Nephron progenitor cell (in vitro differentiated cells): Measurements from ENCODE around the gene PFDN1.
"Not testable (repeated sequence)": the region's sequence is repeated elsewhere in the genome, so short reads cannot be mapped to it uniquely, and the experiment has no call there.

Source experiments
- DNase-seq: peaks from one replicate; pipeline ENCODE4 v3.0.0; 2021
- H3K27ac Mint-ChIP-seq: 2 replicates; pipeline ENCODE4 v1.8.0; 2021; ENCODE audit warnings: mild to moderate bottlenecking, moderate library complexity, mixed read lengths
- H3K27me3 Mint-ChIP-seq: 2 replicates; pipeline ENCODE4 v1.8.0; 2021; ENCODE audit warnings: mild to moderate bottlenecking, low read depth, mixed read lengths; ENCODE audit not compliant: poor library complexity
- H3K36me3 Mint-ChIP-seq: 2 replicates; pipeline ENCODE4 v1.8.0; 2021; ENCODE audit warnings: low read depth, mixed read lengths
- H3K4me1 Mint-ChIP-seq: 2 replicates; pipeline ENCODE4 v1.8.0; 2021; ENCODE audit warnings: mixed read lengths
- H3K4me3 Mint-ChIP-seq: 2 replicates; pipeline ENCODE4 v1.8.0; 2021; ENCODE audit warnings: mild to moderate bottlenecking, moderate library complexity, mixed read lengths
- H3K9me3 Mint-ChIP-seq: 2 replicates; pipeline ENCODE4 v1.8.0; 2021; ENCODE audit warnings: mild to moderate bottlenecking, moderate library complexity, mixed read lengths
- CTCF ChIP-seq: fragments of 200-600 bp; sonication (generic); IDR thresholded peaks from 2 replicates; pipeline ENCODE4 v1.5.0; 2021; ENCODE audit warnings: antibody characterized with exemption

Gene PFDN1

GRCh38 chr5:140346348-140347221 lies 43.7 kb upstream of the PFDN1 start, which contains the start of gene HBEGF:
HBEGF (minus strand) TSS chr5:140346603; CDS start chr5:140346328, 275 bp downstream.
- Mint-ChIP-seq H3K27me3 (peaks cover 75% of the 10 kb centered on the region), H3K9me3 (no peaks in the 10 kb centered on the region), H3K4me3 (peak within 1 kb of the TSS; percentile 81), H3K4me1 (peaks cover 20% of the 10 kb centered on the region), H3K27ac (no peak within 1 kb of the TSS), H3K36me3 (no peaks in the 10 kb centered on the region)
- TF ChIP-seq CTCF, result peak; percentile 43
- peak; percentile 92 for DNase-seq

GRCh38 chr5:140345919-140346347 lies 43.0 kb upstream of the PFDN1 start:
- H3K27ac Mint-ChIP-seq, result no peak overlapping the region
- H3K4me3 Mint-ChIP-seq, result peak overlapping the region; percentile 81
- no peak for TF ChIP-seq CTCF
- no peaks in the 10 kb centered on the region for H3K36me3 Mint-ChIP-seq
- H3K9me3 Mint-ChIP-seq, result no peaks in the 10 kb centered on the region
- peaks cover 20% of the 10 kb centered on the region for H3K4me1 Mint-ChIP-seq
- peak; percentile 66 for DNase-seq
- peaks cover 75% of the 10 kb centered on the region for H3K27me3 Mint-ChIP-seq

- peaks cover 20% of the 10 kb centered on the region for H3K4me1 Mint-ChIP-seq
- no peak overlapping the region for H3K27ac Mint-ChIP-seq
Observed at GRCh38 chr5:140344683-140345423, 42.0 kb upstream of the PFDN1 start.

GRCh38 chr5:140343849-140344248 lies 40.9 kb upstream of the PFDN1 start:
- not testable (repeated sequence) for DNase-seq, H3K4me3 Mint-ChIP-seq, H3K9me3 Mint-ChIP-seq, H3K27ac Mint-ChIP-seq, H3K36me3 Mint-ChIP-seq
- Mint-ChIP-seq H3K4me1 (peaks cover 20% of the 10 kb centered on the region), H3K27me3 (peaks cover 58% of the 10 kb centered on the region)

More at GRCh38 chr5:140344683-140345423, 42.0 kb upstream of the PFDN1 start:
- TF ChIP-seq CTCF, result no peak
- H3K4me3 Mint-ChIP-seq, result peak overlapping the region; percentile 81
- no peak for DNase-seq
- peaks cover 66% of the 10 kb centered on the region for H3K27me3 Mint-ChIP-seq
- H3K9me3 Mint-ChIP-seq, result no peaks in the 10 kb centered on the region
- no peaks in the 10 kb centered on the region for H3K36me3 Mint-ChIP-seq

- H3K9me3 Mint-ChIP-seq, result no peaks in the 10 kb centered on the region
- peaks cover 50% of the 10 kb centered on the region for H3K27me3 Mint-ChIP-seq
- no peak for TF ChIP-seq CTCF
- no peaks in the 10 kb centered on the region for H3K36me3 Mint-ChIP-seq
- no peak for DNase-seq
- H3K4me1 Mint-ChIP-seq, result peaks cover 20% of the 10 kb centered on the region
- H3K4me3 Mint-ChIP-seq, result no peak overlapping the region
- H3K27ac Mint-ChIP-seq, result no peak overlapping the region
Observed at GRCh38 chr5:140342896-140343295, 40.0 kb upstream of the PFDN1 start.

GRCh38 chr5:140342287-140342686 lies 39.4 kb upstream of the PFDN1 start:
- peaks cover 44% of the 10 kb centered on the region for H3K27me3 Mint-ChIP-seq
- no peaks in the 10 kb centered on the region for H3K9me3 Mint-ChIP-seq
- no peak overlapping the region for H3K27ac Mint-ChIP-seq
- DNase-seq, result no peak
- TF ChIP-seq CTCF, result no peak
- no peaks in the 10 kb centered on the region for H3K36me3 Mint-ChIP-seq
- peaks cover 17% of the 10 kb centered on the region for H3K4me1 Mint-ChIP-seq
- no peak overlapping the region for H3K4me3 Mint-ChIP-seq
